T-helper 1 cell (primary cell): ENCODE results near the gene MECP2.

Source experiments
- DNase-seq, 5 donors: peaks; one replicate each; pipeline ENCODE4 v3.0.0-alpha.2; 2012 to 2020

The MECP2 gene

GRCh38 chrX:153988493-153988892 lies 109.0 kb downstream of the MECP2 start:
- DNase-seq, result no peak

GRCh38 chrX:153984351-153985178 lies 113.0 kb downstream of the MECP2 start:
- peak in 1 of 5 donors; percentile 47 for DNase-seq

- DNase-seq, result peak in 1 of 5 donors; percentile 17
Observed at GRCh38 chrX:153983321-153983801, 114.2 kb downstream of the MECP2 start.

GRCh38 chrX:153981771-153982533 lies 115.6 kb downstream of the MECP2 start:
- peak; percentile 22 to 88 (median 47) for DNase-seq

- peak in 1 of 5 donors; percentile 17 for DNase-seq
Observed at GRCh38 chrX:153981231-153981630, 116.3 kb downstream of the MECP2 start.

GRCh38 chrX:153980394-153980793 lies 117.1 kb downstream of the MECP2 start:
- DNase-seq, result peak in 1 of 5 donors; percentile 38

- DNase-seq, result no peak
Observed at GRCh38 chrX:153974726-153975286, 122.7 kb downstream of the MECP2 start.

GRCh38 chrX:153974003-153974725 lies 123.4 kb downstream of the MECP2 start:
- DNase-seq, result no peak

- no peak for DNase-seq
Observed at GRCh38 chrX:153973127-153974002, 124.2 kb downstream of the MECP2 start.

- peak; percentile 78 to 93 (median 78) for DNase-seq
Observed at GRCh38 chrX:153972368-153973126, 125.0 kb downstream of the MECP2 start, which contains the start of gene TMEM187. Gene TMEM187, plus strand, starts transcription at chrX:153972754. Its CDS starts 9,309 bp downstream, at chrX:153982063.
